GM18907 (cell line): ENCODE data around the gene GMPPB.
"Not testable (repeated sequence)": the region's sequence is repeated elsewhere in the genome, so short reads cannot be mapped to it uniquely, and the experiment has no call there.

ENCODE experiments used
- ATAC-seq: cut with Tn5 transposase; IDR thresholded peaks from one replicate; pipeline ENCODE4 v1.9.1; 2021; ENCODE audit warnings: mild to moderate bottlenecking, moderate library complexity; ENCODE audit not compliant: unreplicated experiment

GMPPB gene

GRCh38 chr3:49723628-49724551 is at the start of gene GMPPB:
GMPPB (minus strand) TSS chr3:49723951; CDS start chr3:49723726, 225 bp downstream.
- ATAC-seq = peak; percentile 72

GRCh38 chr3:49772703-49773102 is 49.0 kb upstream of the GMPPB start:
- ATAC-seq = no peak

- no peak for ATAC-seq
Observed at GRCh38 chr3:49771340-49771938, 47.7 kb upstream of the GMPPB start.

GRCh38 chr3:49769926-49770325 is 46.2 kb upstream of the GMPPB start:
- ATAC-seq = no peak

GRCh38 chr3:49769286-49769915 is 45.6 kb upstream of the GMPPB start:
- no peak for ATAC-seq

- no peak for ATAC-seq
Observed at GRCh38 chr3:49763981-49764380, 40.2 kb upstream of the GMPPB start.

- ATAC-seq = no peak
Observed at GRCh38 chr3:49761661-49762060, 37.9 kb upstream of the GMPPB start.

GRCh38 chr3:49759226-49759625 is 35.5 kb upstream of the GMPPB start:
- ATAC-seq = no peak

- ATAC-seq = no peak
Observed at GRCh38 chr3:49757197-49757596, 33.4 kb upstream of the GMPPB start.

GRCh38 chr3:49756036-49756435 is 32.3 kb upstream of the GMPPB start:
- no peak for ATAC-seq

- no peak for ATAC-seq
Observed at GRCh38 chr3:49754536-49754935, 30.8 kb upstream of the GMPPB start.

- ATAC-seq = no peak
Observed at GRCh38 chr3:49751501-49751900, 27.8 kb upstream of the GMPPB start.

- no peak for ATAC-seq
Observed at GRCh38 chr3:49750056-49750455, 26.3 kb upstream of the GMPPB start.

GRCh38 chr3:49748874-49749273 is 25.1 kb upstream of the GMPPB start:
- ATAC-seq = not testable (repeated sequence)

- no peak for ATAC-seq
Observed at GRCh38 chr3:49747792-49748480, 24.2 kb upstream of the GMPPB start.

GRCh38 chr3:49745986-49746385 is 22.2 kb upstream of the GMPPB start:
- no peak for ATAC-seq

- no peak for ATAC-seq
Observed at GRCh38 chr3:49740427-49740826, 16.7 kb upstream of the GMPPB start.

GRCh38 chr3:49738067-49738713 is 14.4 kb upstream of the GMPPB start:
- ATAC-seq = no peak

GRCh38 chr3:49734752-49735151 is 11.0 kb upstream of the GMPPB start:
- no peak for ATAC-seq

GRCh38 chr3:49733551-49733950 is 9.8 kb upstream of the GMPPB start:
- no peak for ATAC-seq

- ATAC-seq = no peak
Observed at GRCh38 chr3:49732597-49732996, 8.8 kb upstream of the GMPPB start.
